Measurements from ENCODE around the gene CNTNAP2. TPM values are rescaled to one million over a fixed set of nuclear protein-coding genes. Genes with fewer than 3 reads are reported as not detected.

CNTNAP2 gene
- total RNA-seq, 4 donors from 2014 or later, result 0.25 to 0.89 (median 0.30) TPM; not detected in 1

- no peaks in the 10 kb centered on the region for H3K36me3 ChIP-seq
- peaks cover 7% of the 10 kb centered on the region for H3K4me1 ChIP-seq
- no peak overlapping the region for H3K27ac ChIP-seq
- H3K9me3 ChIP-seq, result no peaks in the 10 kb centered on the region
- peaks cover 8% of the 10 kb centered on the region for H3K27me3 ChIP-seq
- 88% methylated on average over 8 of the region's 8 CpGs for WGBS
- no peak for DNase-seq (ENCODE audit: low spot score in 2 of 2)
- no peak overlapping the region for H3K4me3 ChIP-seq
- no peak for TF ChIP-seq CTCF (IDR thresholded peaks at IDR 0.05)
- TF ChIP-seq EP300 (IDR thresholded peaks at IDR 0.05), result no peak
- no peak for TF ChIP-seq POLR2A (IDR thresholded peaks at IDR 0.05)
- no peak for TF ChIP-seq POLR2AphosphoS5 (IDR thresholded peaks at IDR 0.05)
These were observed 2150.2 kb downstream of the CNTNAP2 start for GRCh38 chr7:148266795-148267194.

GRCh38 chr7:148270576-148270975 lies 2154.0 kb downstream of the CNTNAP2 start:
- H3K4me1 ChIP-seq, result no peaks in the 10 kb centered on the region
- no peak overlapping the region for H3K4me3 ChIP-seq
- peaks cover 8% of the 10 kb centered on the region for H3K27me3 ChIP-seq
- TF ChIP-seq CTCF (IDR thresholded peaks at IDR 0.05), result no peak
- TF ChIP-seq EP300 (IDR thresholded peaks at IDR 0.05), result no peak
- no peak for TF ChIP-seq POLR2A (IDR thresholded peaks at IDR 0.05)
- TF ChIP-seq POLR2AphosphoS5 (IDR thresholded peaks at IDR 0.05), result no peak
- DNase-seq (ENCODE audit: low spot score in 2 of 2), result no peak
- H3K27ac ChIP-seq, result no peak overlapping the region
- H3K9me3 ChIP-seq, result no peaks in the 10 kb centered on the region
- 53% methylated on average over 4 of the region's 4 CpGs for WGBS
- H3K36me3 ChIP-seq, result no peaks in the 10 kb centered on the region

GRCh38 chr7:148274118-148274517 lies 2157.5 kb downstream of the CNTNAP2 start:
- H3K9me3 ChIP-seq, result no peaks in the 10 kb centered on the region
- DNase-seq (ENCODE audit: low spot score in 2 of 2), result no peak
- TF ChIP-seq CTCF (IDR thresholded peaks at IDR 0.05) (no peak), POLR2AphosphoS5 (IDR thresholded peaks at IDR 0.05) (no peak), EP300 (IDR thresholded peaks at IDR 0.05) (no peak), POLR2A (IDR thresholded peaks at IDR 0.05) (no peak)
- no peak overlapping the region for H3K27ac ChIP-seq
- H3K4me3 ChIP-seq, result no peak overlapping the region
- 90% methylated on average over 3 of the region's 3 CpGs for WGBS
- no peaks in the 10 kb centered on the region for H3K4me1 ChIP-seq
- peaks cover 4% of the 10 kb centered on the region for H3K27me3 ChIP-seq
- H3K36me3 ChIP-seq, result no peaks in the 10 kb centered on the region

DNA sequence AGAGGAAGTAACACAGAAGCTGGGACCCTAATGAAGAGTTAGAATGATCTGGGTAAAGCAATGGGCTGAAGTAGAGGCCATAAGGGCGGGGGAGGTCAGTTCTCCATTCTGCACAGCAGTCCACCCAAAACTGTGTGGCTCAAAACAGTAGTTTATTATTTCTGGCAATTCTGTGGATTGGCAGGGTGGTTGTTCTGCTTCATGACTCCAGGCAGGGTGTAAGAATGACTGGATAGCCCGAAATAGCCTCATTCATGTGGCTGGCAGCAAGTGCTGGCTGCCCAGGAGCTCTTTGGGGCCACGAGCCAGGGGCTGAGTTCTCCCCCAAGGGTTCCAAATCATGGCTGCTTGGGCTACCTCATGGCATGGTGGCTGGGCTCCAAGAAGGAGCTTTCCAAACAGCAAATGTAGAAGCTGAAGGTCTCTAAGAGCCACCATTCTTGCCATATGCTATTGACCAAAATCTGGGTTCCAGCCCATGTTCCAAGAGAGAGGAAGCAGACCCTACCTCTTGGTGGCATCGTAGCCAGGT lies 2158.8 kb downstream of the CNTNAP2 start:
- Histone ChIP-seq H3K4me3 (no peak overlapping the region), H3K9me3 (no peaks in the 10 kb centered on the region), H3K36me3 (no peaks in the 10 kb centered on the region), H3K27ac (no peak overlapping the region), H3K27me3 (peaks cover 4% of the 10 kb centered on the region), H3K4me1 (no peaks in the 10 kb centered on the region)
- TF ChIP-seq POLR2AphosphoS5 (IDR thresholded peaks at IDR 0.05) (no peak), CTCF (IDR thresholded peaks at IDR 0.05) (no peak), EP300 (IDR thresholded peaks at IDR 0.05) (no peak), POLR2A (IDR thresholded peaks at IDR 0.05) (no peak)
- DNase-seq (ENCODE audit: low spot score in 2 of 2), result no peak
- WGBS, result 74% methylated on average over 3 of the region's 4 CpGs

DNA sequence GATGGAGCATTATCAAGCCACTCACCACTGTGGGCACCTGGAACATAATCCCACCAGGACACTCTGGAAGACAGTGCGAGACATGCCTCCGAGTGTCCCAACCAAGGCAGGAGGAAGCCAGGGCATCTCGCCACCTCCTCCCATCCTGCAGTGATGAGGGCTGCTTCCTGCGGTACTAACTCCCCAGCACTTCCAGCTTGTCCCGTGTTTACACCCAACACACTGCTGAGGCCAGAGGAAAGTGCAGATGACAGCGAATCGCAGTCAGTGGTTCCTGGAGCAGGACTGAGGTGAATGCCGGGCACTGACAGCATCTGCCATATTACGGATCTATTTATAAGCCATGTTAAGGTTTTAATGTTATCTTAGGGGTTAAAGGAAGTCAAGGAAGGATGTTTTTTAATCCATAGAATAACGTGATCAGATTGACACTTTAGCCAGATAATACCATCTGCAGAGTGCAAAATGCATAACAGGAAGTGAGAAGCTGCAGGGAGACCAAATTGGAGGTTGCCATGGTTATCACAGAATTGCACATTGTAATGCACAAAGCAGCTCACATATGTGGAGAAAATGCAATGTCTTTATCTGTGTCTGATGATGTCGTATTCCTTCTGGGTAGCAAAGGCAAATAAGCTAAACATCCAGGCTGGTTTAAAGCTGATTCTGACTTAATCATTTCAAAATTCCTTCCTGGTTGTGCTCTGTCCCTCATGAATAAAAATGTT lies 2159.9 kb downstream of the CNTNAP2 start:
- Histone ChIP-seq H3K4me3 (no peak overlapping the region), H3K27me3 (no peaks in the 10 kb centered on the region), H3K36me3 (no peaks in the 10 kb centered on the region), H3K4me1 (no peaks in the 10 kb centered on the region), H3K9me3 (no peaks in the 10 kb centered on the region), H3K27ac (no peak overlapping the region)
- TF ChIP-seq CTCF (IDR thresholded peaks at IDR 0.05) (no peak), POLR2AphosphoS5 (IDR thresholded peaks at IDR 0.05) (no peak), EP300 (IDR thresholded peaks at IDR 0.05) (no peak), POLR2A (IDR thresholded peaks at IDR 0.05) (no peak)
- 72% methylated on average over 11 of the region's 11 CpGs for WGBS
- DNase-seq (ENCODE audit: low spot score in 2 of 2), result no peak

Data from suprapubic skin (tissue), 4 donors.